Measurements from ENCODE around the gene MAU2. TPM values are rescaled to one million over a fixed set of nuclear protein-coding genes. Genes with fewer than 3 reads are reported as not detected.

Gene MAU2
- total and polyA plus RNA-seq, 2 experiments from 2014 or later, result 18.9 to 62.2 TPM

GRCh38 chr19:19279062-19279612 lies 41.5 kb upstream of the MAU2 start (continued):
- TF ChIP-seq, protein P1, sequence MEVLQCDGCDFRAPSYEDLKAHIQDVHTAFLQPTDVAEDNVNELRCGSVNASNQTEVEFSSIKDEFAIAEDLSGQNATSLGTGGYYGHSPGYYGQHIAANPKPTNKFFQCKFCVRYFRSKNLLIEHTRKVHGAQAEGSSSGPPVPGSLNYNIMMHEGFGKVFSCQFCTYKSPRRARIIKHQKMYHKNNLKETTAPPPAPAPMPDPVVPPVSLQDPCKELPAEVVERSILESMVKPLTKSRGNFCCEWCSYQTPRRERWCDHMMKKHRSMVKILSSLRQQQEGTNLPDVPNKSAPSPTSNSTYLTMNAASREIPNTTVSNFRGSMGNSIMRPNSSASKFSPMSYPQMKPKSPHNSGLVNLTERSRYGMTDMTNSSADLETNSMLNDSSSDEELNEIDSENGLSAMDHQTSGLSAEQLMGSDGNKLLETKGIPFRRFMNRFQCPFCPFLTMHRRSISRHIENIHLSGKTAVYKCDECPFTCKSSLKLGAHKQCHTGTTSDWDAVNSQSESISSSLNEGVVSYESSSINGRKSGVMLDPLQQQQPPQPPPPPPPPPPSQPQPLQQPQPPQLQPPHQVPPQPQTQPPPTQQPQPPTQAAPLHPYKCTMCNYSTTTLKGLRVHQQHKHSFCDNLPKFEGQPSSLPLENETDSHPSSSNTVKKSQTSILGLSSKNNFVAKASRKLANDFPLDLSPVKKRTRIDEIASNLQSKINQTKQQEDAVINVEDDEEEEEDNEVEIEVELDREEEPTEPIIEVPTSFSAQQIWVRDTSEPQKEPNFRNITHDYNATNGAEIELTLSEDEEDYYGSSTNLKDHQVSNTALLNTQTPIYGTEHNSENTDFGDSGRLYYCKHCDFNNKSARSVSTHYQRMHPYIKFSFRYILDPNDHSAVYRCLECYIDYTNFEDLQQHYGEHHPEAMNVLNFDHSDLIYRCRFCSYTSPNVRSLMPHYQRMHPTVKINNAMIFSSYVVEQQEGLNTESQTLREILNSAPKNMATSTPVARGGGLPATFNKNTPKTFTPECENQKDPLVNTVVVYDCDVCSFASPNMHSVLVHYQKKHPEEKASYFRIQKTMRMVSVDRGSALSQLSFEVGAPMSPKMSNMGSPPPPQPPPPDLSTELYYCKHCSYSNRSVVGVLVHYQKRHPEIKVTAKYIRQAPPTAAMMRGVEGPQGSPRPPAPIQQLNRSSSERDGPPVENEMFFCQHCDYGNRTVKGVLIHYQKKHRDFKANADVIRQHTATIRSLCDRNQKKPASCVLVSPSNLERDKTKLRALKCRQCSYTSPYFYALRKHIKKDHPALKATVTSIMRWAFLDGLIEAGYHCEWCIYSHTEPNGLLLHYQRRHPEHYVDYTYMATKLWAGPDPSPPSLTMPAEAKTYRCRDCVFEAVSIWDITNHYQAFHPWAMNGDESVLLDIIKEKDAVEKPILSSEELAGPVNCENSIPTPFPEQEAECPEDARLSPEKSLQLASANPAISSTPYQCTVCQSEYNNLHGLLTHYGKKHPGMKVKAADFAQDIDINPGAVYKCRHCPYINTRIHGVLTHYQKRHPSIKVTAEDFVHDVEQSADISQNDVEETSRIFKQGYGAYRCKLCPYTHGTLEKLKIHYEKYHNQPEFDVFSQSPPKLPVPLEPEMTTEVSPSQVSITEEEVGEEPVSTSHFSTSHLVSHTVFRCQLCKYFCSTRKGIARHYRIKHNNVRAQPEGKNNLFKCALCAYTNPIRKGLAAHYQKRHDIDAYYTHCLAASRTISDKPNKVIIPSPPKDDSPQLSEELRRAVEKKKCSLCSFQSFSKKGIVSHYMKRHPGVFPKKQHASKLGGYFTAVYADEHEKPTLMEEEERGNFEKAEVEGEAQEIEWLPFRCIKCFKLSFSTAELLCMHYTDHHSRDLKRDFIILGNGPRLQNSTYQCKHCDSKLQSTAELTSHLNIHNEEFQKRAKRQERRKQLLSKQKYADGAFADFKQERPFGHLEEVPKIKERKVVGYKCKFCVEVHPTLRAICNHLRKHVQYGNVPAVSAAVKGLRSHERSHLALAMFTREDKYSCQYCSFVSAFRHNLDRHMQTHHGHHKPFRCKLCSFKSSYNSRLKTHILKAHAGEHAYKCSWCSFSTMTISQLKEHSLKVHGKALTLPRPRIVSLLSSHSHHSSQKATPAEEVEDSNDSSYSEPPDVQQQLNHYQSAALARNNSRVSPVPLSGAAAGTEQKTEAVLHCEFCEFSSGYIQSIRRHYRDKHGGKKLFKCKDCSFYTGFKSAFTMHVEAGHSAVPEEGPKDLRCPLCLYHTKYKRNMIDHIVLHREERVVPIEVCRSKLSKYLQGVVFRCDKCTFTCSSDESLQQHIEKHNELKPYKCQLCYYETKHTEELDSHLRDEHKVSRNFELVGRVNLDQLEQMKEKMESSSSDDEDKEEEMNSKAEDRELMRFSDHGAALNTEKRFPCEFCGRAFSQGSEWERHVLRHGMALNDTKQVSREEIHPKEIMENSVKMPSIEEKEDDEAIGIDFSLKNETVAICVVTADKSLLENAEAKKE (CRISPR knock-in tag; IDR thresholded peaks at IDR 0.05), result no peak
- TF ChIP-seq, protein P2, sequence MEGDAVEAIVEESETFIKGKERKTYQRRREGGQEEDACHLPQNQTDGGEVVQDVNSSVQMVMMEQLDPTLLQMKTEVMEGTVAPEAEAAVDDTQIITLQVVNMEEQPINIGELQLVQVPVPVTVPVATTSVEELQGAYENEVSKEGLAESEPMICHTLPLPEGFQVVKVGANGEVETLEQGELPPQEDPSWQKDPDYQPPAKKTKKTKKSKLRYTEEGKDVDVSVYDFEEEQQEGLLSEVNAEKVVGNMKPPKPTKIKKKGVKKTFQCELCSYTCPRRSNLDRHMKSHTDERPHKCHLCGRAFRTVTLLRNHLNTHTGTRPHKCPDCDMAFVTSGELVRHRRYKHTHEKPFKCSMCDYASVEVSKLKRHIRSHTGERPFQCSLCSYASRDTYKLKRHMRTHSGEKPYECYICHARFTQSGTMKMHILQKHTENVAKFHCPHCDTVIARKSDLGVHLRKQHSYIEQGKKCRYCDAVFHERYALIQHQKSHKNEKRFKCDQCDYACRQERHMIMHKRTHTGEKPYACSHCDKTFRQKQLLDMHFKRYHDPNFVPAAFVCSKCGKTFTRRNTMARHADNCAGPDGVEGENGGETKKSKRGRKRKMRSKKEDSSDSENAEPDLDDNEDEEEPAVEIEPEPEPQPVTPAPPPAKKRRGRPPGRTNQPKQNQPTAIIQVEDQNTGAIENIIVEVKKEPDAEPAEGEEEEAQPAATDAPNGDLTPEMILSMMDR (conservative IDR thresholded peaks at IDR 0.05; ENCODE audit: low read depth in 2 of 2), result no peak
- TF ChIP-seq NANOG (IDR thresholded peaks at IDR 0.05; ENCODE audit: borderline replicate concordance) (no peak), ZNF114 (CRISPR knock-in tag; IDR thresholded peaks at IDR 0.05) (no peak), ETS1 (IDR thresholded peaks at IDR 0.05) (no peak)
- TF ChIP-seq, protein P3, sequence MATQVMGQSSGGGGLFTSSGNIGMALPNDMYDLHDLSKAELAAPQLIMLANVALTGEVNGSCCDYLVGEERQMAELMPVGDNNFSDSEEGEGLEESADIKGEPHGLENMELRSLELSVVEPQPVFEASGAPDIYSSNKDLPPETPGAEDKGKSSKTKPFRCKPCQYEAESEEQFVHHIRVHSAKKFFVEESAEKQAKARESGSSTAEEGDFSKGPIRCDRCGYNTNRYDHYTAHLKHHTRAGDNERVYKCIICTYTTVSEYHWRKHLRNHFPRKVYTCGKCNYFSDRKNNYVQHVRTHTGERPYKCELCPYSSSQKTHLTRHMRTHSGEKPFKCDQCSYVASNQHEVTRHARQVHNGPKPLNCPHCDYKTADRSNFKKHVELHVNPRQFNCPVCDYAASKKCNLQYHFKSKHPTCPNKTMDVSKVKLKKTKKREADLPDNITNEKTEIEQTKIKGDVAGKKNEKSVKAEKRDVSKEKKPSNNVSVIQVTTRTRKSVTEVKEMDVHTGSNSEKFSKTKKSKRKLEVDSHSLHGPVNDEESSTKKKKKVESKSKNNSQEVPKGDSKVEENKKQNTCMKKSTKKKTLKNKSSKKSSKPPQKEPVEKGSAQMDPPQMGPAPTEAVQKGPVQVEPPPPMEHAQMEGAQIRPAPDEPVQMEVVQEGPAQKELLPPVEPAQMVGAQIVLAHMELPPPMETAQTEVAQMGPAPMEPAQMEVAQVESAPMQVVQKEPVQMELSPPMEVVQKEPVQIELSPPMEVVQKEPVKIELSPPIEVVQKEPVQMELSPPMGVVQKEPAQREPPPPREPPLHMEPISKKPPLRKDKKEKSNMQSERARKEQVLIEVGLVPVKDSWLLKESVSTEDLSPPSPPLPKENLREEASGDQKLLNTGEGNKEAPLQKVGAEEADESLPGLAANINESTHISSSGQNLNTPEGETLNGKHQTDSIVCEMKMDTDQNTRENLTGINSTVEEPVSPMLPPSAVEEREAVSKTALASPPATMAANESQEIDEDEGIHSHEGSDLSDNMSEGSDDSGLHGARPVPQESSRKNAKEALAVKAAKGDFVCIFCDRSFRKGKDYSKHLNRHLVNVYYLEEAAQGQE (IDR thresholded peaks at IDR 0.05; ENCODE audit: unreplicated experiment), result no peak
